Esophagus muscularis mucosa (tissue), 3 donors: Measurements from ENCODE around the gene ACY1.

ENCODE experiments used
- EP300 ChIP-seq: sonication (generic); formaldehyde crosslinking; IDR thresholded peaks from one replicate; pipeline ENCODE4 v1.6.1; 2017; ENCODE audit warnings: antibody characterized with exemption
- TF ChIP-seq, protein P1 (sequence below), 3 experiments: fragments of 200-600 bp in 2 of 3; fragments of 450-650 bp in 1 of 3; sonication (generic) in 2 of 3; IDR thresholded peaks; one replicate each; pipeline ENCODE4 v1.5.1; 2017 to 2019; ENCODE audit warnings: antibody characterized with exemption in 3 of 3, mild to moderate bottlenecking in 2 of 3, moderate library complexity in 1 of 3

DNA sequence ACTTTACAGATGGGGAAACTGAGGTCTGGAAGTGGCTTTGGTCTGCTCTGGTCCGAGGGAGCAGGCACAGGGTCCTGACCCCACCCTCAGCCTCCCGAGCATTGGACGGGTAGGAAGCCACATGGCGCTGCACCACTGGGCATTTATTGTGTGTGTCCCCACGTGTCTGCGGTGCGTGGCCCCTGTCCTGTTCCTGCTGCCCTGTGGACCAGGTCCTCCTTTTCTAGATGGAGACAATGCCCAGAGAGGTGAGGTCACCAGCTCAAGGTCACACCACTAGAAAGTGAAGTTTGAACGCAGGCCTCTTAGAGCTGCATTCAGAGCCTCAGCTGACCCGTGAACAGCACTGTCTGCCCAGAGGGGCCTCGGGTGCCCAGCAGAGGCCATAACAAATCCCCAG is 46.2 kb downstream of the ACY1 start:
- TF ChIP-seq, protein P1, sequence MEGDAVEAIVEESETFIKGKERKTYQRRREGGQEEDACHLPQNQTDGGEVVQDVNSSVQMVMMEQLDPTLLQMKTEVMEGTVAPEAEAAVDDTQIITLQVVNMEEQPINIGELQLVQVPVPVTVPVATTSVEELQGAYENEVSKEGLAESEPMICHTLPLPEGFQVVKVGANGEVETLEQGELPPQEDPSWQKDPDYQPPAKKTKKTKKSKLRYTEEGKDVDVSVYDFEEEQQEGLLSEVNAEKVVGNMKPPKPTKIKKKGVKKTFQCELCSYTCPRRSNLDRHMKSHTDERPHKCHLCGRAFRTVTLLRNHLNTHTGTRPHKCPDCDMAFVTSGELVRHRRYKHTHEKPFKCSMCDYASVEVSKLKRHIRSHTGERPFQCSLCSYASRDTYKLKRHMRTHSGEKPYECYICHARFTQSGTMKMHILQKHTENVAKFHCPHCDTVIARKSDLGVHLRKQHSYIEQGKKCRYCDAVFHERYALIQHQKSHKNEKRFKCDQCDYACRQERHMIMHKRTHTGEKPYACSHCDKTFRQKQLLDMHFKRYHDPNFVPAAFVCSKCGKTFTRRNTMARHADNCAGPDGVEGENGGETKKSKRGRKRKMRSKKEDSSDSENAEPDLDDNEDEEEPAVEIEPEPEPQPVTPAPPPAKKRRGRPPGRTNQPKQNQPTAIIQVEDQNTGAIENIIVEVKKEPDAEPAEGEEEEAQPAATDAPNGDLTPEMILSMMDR (IDR thresholded peaks at IDR 0.05): no peak
- no peak for TF ChIP-seq EP300
